MM.1S (cell line): Measurements from ENCODE around the gene NAA15.
"Not testable (repeated sequence)": the region's sequence is repeated elsewhere in the genome, so short reads cannot be mapped to it uniquely, and the experiment has no call there.

Source experiments
- DNase-seq: peaks from one replicate; pipeline ENCODE4 v3.0.0-alpha.2; 2015
- H2AFZ ChIP-seq: fragments of 300-600 bp; sonication (generic); 2 replicates; pipeline ENCODE4 v1.6.0; 2016; ENCODE audit warnings: antibody characterized with exemption, low read length
- H3F3A ChIP-seq: fragments of 300-600 bp; sonication (generic); 2 replicates; pipeline ENCODE4 v1.6.1; 2016; ENCODE audit warnings: mild to moderate bottlenecking, antibody characterized with exemption, low read length, moderate library complexity, mixed read lengths; ENCODE audit not compliant: insufficient read depth
- H3K27ac ChIP-seq: fragments of 300-600 bp; sonication (generic); 2 replicates; pipeline ENCODE4 v1.5.1; 2016; ENCODE audit warnings: mild to moderate bottlenecking, low read length
- H3K27me3 ChIP-seq: fragments of 300-600 bp; sonication (generic); replicated peaks from 2 replicates; pipeline ENCODE4 v1.6.0; 2016; ENCODE audit warnings: low read length; ENCODE audit not compliant: insufficient read depth
- H3K36me3 ChIP-seq: fragments of 300-600 bp; sonication (generic); replicated peaks from 2 replicates; pipeline ENCODE4 v1.6.1; 2016; ENCODE audit warnings: mild to moderate bottlenecking, low read length, mixed read lengths; ENCODE audit not compliant: insufficient read depth
- H3K4me1 ChIP-seq: fragments of 300-600 bp; sonication (generic); 2 replicates; pipeline ENCODE4 v1.6.1; 2016; ENCODE audit warnings: low read length, mixed read lengths
- H3K4me2 ChIP-seq: fragments of 300-600 bp; sonication (generic); 2 replicates; pipeline ENCODE4 v1.6.0; 2016; ENCODE audit warnings: low read depth, low read length
- H3K4me3 ChIP-seq: fragments of 300-600 bp; sonication (generic); 2 replicates; pipeline ENCODE4 v1.5.1; 2016; ENCODE audit warnings: low read length, mixed read lengths
- H3K79me2 ChIP-seq: fragments of 300-600 bp; sonication (generic); 2 replicates; pipeline ENCODE4 v1.6.1; 2016; ENCODE audit warnings: mixed run types, low read length, mixed read lengths
- H3K9ac ChIP-seq: fragments of 300-600 bp; sonication (generic); 2 replicates; pipeline ENCODE4 v1.6.1; 2016; ENCODE audit warnings: low read length, mixed read lengths
- H3K9me2 ChIP-seq: fragments of 300-600 bp; sonication (generic); replicated peaks from 2 replicates; pipeline ENCODE4 v1.6.1; 2016; ENCODE audit warnings: mild to moderate bottlenecking, low read length, mixed read lengths; ENCODE audit not compliant: insufficient read depth
- H3K9me3 ChIP-seq: fragments of 300-600 bp; sonication (generic); replicated peaks from 2 replicates; pipeline ENCODE4 v1.6.1; 2016; ENCODE audit warnings: mild to moderate bottlenecking, low read length, mixed read lengths; ENCODE audit not compliant: insufficient read depth
- H4K20me1 ChIP-seq: fragments of 300-600 bp; sonication (generic); 2 replicates; pipeline ENCODE4 v1.6.1; 2016; ENCODE audit warnings: mild to moderate bottlenecking, low read length, moderate library complexity, mixed read lengths; ENCODE audit not compliant: insufficient read depth
- CTCF ChIP-seq: fragments of 300-600 bp; sonication (generic); IDR thresholded peaks from 2 replicates; pipeline ENCODE4 v1.5.1; 2016; ENCODE audit warnings: antibody characterized with exemption, low read length, mixed read lengths
- EZH2 ChIP-seq: fragments of 300-600 bp; sonication (generic); optimal IDR thresholded peaks from 2 replicates; pipeline ENCODE3; 2017; ENCODE audit warnings: low read depth, mild to moderate bottlenecking, antibody characterized with exemption, low read length, mixed read lengths
- EZH2phosphoT487 ChIP-seq: fragments of 300-600 bp; sonication (generic); IDR thresholded peaks from 2 replicates; pipeline ENCODE4 v1.6.1; 2018; ENCODE audit warnings: antibody characterized with exemption, low read length

Gene NAA15

GRCh38 chr4:139312552-139313332, 11.4 kb downstream of the NAA15 start:
- Histone ChIP-seq H3K27ac (no peak overlapping the region), H4K20me1 (peaks cover 44% of the 10 kb centered on the region), H3K9me3 (no peaks in the 10 kb centered on the region), H3F3A (no peaks in the 10 kb centered on the region), H3K36me3 (no peaks in the 10 kb centered on the region), H3K4me1 (peaks cover 3% of the 10 kb centered on the region; the same call in 1 of the 2 replicates), H3K4me3 (no peak overlapping the region), H3K9ac (no peak overlapping the region), H3K9me2 (no peaks in the 10 kb centered on the region), H3K79me2 (peaks cover 100% of the 10 kb centered on the region), H3K4me2 (no peak overlapping the region), H2AFZ (no peak overlapping the region), H3K27me3 (no peaks in the 10 kb centered on the region)
- DNase-seq = no peak
- TF ChIP-seq EZH2 = no peak

GRCh38 chr4:139313414-139313813, 12.1 kb downstream of the NAA15 start:
- DNase-seq, H2AFZ ChIP-seq, H3F3A ChIP-seq, H3K36me3 ChIP-seq, H3K9me3 ChIP-seq, H3K9me2 ChIP-seq, H3K27me3 ChIP-seq, H3K27ac ChIP-seq, H3K9ac ChIP-seq, H3K4me1 ChIP-seq, H3K4me3 ChIP-seq, H3K4me2 ChIP-seq: not testable (repeated sequence)
- H4K20me1 ChIP-seq = peaks cover 44% of the 10 kb centered on the region
- H3K79me2 ChIP-seq = peaks cover 100% of the 10 kb centered on the region

DNA sequence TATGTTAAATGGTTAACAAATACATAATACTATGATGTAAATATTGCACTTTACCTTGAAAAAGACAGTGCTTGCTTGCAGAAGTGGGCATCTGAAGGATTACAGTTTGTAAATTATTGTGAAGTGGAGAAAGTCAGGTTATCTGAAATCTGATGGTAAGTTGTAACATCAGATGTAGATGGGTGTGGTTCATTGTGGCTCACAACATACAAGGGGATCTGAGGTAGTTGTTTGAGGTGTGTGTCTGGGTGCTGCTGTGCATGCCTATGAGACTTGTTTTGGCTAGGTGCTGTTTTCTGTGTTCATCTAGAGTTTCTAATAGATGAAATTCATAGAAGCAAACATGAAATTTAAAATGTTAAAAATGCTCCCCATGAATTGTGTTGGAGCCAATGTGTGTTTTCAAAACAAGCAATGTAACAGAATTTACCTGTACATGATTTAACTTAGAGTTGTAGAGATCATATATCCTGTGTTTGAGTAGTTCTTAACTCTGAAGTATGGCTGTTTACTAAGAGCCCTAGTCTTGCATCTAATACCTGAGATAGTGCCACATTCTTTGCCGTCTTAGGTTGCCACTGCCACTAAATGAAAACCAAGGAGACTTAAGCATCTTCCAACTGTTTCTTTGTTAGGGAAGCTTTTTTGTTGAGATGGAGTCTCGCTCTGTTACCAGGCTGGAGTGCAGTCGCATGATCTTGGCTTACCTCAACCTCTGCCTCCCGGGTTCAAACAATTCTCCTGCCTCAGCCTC, 12.9 kb downstream of the NAA15 start:
- Histone ChIP-seq H3K36me3 (no peaks in the 10 kb centered on the region), H3K79me2 (peaks cover 100% of the 10 kb centered on the region), H3K9me3 (no peaks in the 10 kb centered on the region), H3K27me3 (no peaks in the 10 kb centered on the region), H3K9me2 (no peaks in the 10 kb centered on the region), H3F3A (peaks cover 2% of the 10 kb centered on the region), H4K20me1 (peaks cover 44% of the 10 kb centered on the region), H3K27ac (no peak overlapping the region), H3K4me3 (no peak overlapping the region), H3K9ac (no peak overlapping the region), H3K4me1 (peaks cover 3% of the 10 kb centered on the region; the same call in 1 of the 2 replicates), H2AFZ (no peak overlapping the region), H3K4me2 (no peak overlapping the region)
- TF ChIP-seq EZH2phosphoT487 (no peak), CTCF (no peak), EZH2 (no peak)
- no peak for DNase-seq

DNA sequence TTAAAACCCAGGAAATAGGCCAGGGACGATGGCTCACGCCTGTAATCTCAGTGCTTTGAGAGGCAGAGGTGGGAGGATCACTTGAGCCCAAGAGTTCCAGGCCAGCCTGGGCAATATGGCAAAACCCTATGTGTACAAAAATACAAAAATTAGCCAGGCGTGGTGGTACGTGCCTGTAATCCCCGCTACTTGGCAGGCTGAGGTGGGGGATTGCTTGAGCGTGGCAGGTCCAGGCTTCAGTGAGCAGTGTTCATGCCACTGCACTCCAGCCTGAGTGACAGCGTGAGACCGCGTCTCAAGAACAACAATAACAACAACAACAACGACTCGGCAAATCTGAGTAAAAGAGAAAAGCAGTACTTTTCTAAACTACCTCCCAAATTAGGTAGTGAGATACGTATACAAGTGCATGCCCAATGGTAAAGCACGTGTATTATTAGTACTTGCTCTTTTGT, 13.9 kb downstream of the NAA15 start:
- Histone ChIP-seq H3K4me2 (peak overlapping the region; percentile 77), H3K4me3 (peak overlapping the region; percentile 44; the same call in 1 of the 2 replicates), H3K36me3 (no peaks in the 10 kb centered on the region), H3K79me2 (peaks cover 100% of the 10 kb centered on the region), H3K9me2 (no peaks in the 10 kb centered on the region), H3K27me3 (no peaks in the 10 kb centered on the region), H3K4me1 (peaks cover 14% of the 10 kb centered on the region), H4K20me1 (peaks cover 43% of the 10 kb centered on the region), H2AFZ (no peak overlapping the region), H3F3A (peaks cover 12% of the 10 kb centered on the region), H3K9me3 (no peaks in the 10 kb centered on the region), H3K27ac (peak overlapping the region; percentile 18; the same call in 1 of the 2 replicates), H3K9ac (no peak overlapping the region)
- no peak for DNase-seq
- TF ChIP-seq EZH2 (no peak), EZH2phosphoT487 (no peak), CTCF (no peak)
